ENCODE data around the gene OR2T34. TPM values are rescaled to one million over a fixed set of nuclear protein-coding genes. Genes with fewer than 3 reads are reported as not detected.
"Not testable (repeated sequence)": the region's sequence is repeated elsewhere in the genome, so short reads cannot be mapped to it uniquely, and the experiment has no call there.

The OR2T34 gene
- total RNA-seq, 3 donors from 2014 or later = not detected

DNA sequence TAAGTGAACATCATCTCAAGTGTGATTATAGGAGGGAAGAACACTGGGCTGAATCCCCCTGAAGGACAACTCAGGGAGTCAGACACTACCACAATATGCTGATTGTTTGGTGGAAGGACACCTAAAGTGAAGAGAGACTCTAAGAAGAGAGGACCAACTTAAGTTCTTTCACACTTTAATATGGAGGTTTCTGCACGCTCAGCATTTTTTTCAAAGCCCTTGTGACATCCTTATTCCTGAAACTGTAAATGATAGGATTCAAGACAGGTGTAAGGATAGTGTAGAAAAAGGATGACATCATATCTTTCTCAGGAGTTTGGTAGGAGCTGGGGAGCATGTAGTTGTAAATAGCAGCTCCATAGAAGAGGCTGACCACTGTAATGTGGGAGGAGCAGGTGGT lies 18.1 kb upstream of the OR2T34 start:
- intact Hi-C loops (cut with DNase I, micrococcal nuclease) = no loop called here
- DNase-seq (no peak), ATAC-seq (no peak)
- no peaks in the 10 kb centered on the region for H3K9me3 ChIP-seq
- H3K4me1 ChIP-seq (ENCODE audit: low read depth) = no peaks in the 10 kb centered on the region
- H3K4me3 ChIP-seq = no peak overlapping the region
- TF ChIP-seq, protein P1, sequence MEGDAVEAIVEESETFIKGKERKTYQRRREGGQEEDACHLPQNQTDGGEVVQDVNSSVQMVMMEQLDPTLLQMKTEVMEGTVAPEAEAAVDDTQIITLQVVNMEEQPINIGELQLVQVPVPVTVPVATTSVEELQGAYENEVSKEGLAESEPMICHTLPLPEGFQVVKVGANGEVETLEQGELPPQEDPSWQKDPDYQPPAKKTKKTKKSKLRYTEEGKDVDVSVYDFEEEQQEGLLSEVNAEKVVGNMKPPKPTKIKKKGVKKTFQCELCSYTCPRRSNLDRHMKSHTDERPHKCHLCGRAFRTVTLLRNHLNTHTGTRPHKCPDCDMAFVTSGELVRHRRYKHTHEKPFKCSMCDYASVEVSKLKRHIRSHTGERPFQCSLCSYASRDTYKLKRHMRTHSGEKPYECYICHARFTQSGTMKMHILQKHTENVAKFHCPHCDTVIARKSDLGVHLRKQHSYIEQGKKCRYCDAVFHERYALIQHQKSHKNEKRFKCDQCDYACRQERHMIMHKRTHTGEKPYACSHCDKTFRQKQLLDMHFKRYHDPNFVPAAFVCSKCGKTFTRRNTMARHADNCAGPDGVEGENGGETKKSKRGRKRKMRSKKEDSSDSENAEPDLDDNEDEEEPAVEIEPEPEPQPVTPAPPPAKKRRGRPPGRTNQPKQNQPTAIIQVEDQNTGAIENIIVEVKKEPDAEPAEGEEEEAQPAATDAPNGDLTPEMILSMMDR (IDR thresholded peaks at IDR 0.05) = no peak
- no peaks in the 10 kb centered on the region for H3K36me3 ChIP-seq (ENCODE audit: low read depth)

DNA sequence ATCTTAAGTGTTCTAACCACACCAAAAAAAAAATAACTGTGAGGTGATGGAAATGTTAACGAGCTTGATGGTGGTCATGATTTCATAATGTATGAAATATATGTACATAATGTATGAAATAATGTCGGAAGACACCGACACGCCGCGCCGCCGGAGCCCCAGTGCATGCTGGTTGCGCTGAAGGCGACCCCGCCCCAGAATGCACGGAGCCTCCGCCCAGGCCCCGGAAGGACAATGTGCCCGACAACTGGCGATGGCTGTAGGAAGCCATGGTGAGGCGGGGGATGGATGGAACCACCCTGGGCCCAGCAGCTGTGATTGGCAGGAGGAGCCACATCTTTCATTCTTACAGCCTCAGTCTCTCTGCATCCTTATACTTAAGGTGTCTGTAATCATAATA lies 15.5 kb upstream of the OR2T34 start:
- ATAC-seq = no peak
- Histone ChIP-seq H3K4me1 (ENCODE audit: low read depth) (no peaks in the 10 kb centered on the region), H3K9me3 (no peaks in the 10 kb centered on the region), H3K36me3 (ENCODE audit: low read depth) (no peaks in the 10 kb centered on the region), H3K4me3 (no peak overlapping the region)
- intact Hi-C loops (cut with DNase I, micrococcal nuclease) = no loop called here
- peak in 1 of 3 donors; percentile 42 for DNase-seq
- TF ChIP-seq, protein P1 (IDR thresholded peaks at IDR 0.05) = no peak

DNA sequence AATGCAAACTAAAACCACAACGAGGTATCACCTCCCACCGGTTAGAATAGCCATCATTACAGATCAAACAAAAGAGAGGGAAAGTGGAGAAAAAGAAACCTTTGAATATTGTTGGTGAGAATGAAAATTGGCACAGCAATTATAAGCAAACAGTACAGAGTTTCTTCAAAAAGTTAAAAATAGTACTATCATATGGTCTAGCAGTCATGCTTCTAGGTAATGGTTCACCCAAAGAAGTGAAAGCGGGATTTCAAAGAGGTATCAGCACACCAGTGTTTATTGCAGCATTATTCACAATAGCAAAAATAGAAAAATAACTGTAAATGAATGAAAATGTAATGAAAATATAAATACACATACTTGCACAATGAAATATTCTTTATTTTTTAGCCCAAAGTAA lies 14.8 kb upstream of the OR2T34 start:
- intact Hi-C loops (cut with DNase I, micrococcal nuclease) = no loop called here
- TF ChIP-seq, protein P1 (IDR thresholded peaks at IDR 0.05) = no peak

DNA sequence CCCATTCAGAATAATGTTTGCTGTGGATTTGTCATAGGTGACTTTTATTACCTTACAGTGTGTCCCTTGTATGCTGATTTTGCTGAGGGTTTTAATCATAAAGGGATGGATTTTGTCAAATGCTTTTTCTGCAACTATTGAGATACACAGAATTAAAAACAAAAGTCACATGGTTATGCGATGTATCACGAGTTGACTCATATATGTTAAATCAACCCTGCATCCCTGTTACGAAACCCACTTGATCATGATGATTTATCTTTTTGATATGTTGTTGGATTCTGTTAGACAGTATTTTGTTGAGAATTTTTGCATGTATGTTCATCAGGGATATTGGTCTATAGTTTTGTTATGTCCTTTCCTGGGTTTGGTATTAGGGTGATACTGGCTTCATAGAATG lies 10.7 kb upstream of the OR2T34 start:
- Histone ChIP-seq H3K4me3 (no peak overlapping the region), H3K36me3 (ENCODE audit: low read depth) (no peaks in the 10 kb centered on the region), H3K9me3 (no peaks in the 10 kb centered on the region), H3K4me1 (ENCODE audit: low read depth) (no peaks in the 10 kb centered on the region)
- TF ChIP-seq, protein P1 (IDR thresholded peaks at IDR 0.05) = no peak
- DNase-seq (no peak), ATAC-seq (no peak)
- intact Hi-C loops (cut with DNase I, micrococcal nuclease) = no loop called here

More for the DNA sequence above, 14.8 kb upstream of the OR2T34 start:
- Histone ChIP-seq H3K36me3 (ENCODE audit: low read depth) (no peaks in the 10 kb centered on the region), H3K4me1 (ENCODE audit: low read depth) (no peaks in the 10 kb centered on the region), H3K9me3 (no peaks in the 10 kb centered on the region), H3K4me3 (no peak overlapping the region)
- ATAC-seq = no peak
- no peak for DNase-seq

DNA sequence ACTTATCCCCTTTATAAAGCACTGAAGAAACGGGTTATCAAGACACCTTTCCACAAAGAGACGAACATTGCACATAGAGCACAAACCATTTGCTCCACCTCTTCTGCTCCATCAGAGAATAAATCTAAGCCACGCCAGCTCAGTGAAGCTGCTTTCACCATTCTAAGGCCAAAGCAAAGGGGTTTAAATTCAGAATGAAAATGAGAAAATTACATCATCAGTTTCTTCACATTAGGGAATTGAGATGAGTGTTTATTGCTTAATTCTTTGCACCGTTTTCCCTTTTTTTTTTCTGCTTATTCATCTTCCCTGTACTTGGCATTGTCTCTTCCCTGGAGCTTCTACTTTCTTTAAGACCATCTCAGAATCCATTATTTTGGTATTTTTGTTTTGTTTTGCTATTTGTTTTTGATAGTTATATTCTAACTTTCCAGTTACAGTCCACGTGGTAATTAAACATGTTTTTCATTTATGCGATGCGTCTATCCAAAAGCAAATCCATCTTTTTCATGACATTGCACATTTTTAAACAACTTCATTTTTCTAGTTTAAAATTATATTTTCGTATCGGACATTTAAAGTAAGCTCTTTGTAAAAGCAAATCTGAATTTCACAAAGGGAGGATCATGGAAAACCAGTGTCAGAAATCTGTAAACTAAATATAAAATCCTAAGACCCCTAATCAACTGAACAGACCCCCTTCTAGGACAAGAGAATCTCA lies 1.9 kb upstream of the OR2T34 start:
- ATAC-seq (no peak), DNase-seq (no peak)
- no peaks in the 10 kb centered on the region for H3K4me1 ChIP-seq (ENCODE audit: low read depth)
- intact Hi-C loops (cut with DNase I, micrococcal nuclease) = no loop called here
- H3K9me3 ChIP-seq = no peaks in the 10 kb centered on the region
- TF ChIP-seq, protein P1 (IDR thresholded peaks at IDR 0.05) = no peak
- H3K36me3 ChIP-seq (ENCODE audit: low read depth) = no peaks in the 10 kb centered on the region
- no peak overlapping the region for H3K4me3 ChIP-seq

DNA sequence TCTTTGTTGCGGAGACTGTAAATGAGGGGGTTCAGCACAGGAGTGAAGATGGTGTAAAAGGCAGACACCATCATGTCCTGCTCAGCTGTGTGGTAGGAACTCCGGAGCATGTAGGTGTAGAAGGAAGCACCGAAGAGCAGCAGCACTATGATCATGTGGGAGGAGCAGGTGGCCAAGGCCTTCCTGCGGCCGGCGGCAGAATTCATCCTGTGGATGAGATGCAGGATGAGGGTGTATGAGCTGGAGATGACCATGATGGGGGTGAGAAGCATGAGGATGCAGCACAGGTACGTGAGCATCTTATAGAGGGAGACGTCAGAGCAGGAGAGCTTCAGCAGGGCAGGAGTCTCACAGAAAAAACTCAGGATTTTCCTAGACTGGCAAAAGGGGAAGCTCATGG lies 701 bp downstream of the OR2T34 start:
- intact Hi-C loops (cut with DNase I, micrococcal nuclease); H3K9me3 ChIP-seq; H3K36me3 ChIP-seq (ENCODE audit: low read depth); ATAC-seq; DNase-seq; H3K4me3 ChIP-seq; H3K4me1 ChIP-seq (ENCODE audit: low read depth): not testable (repeated sequence)

DNA sequence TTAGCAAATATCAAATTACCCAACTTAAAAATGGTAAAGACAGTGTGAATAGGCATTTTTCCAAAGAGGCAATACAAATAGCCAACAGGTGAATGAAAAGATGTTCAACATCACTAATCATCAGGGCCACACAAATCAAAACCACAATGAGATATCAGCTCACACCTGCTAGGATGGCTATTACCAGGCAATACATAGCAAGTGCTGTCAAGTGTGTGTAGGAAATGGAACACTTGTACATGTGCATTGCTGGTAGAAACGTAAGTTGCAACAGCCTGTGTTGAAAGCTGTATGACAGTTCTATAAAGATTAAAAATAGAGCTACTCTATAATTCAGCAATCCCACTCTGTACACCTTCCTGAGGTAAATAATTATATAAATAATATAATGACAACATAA lies 2.5 kb downstream of the OR2T34 start:
- H3K9me3 ChIP-seq; H3K4me1 ChIP-seq (ENCODE audit: low read depth); DNase-seq; ATAC-seq; H3K4me3 ChIP-seq; H3K36me3 ChIP-seq (ENCODE audit: low read depth); intact Hi-C loops (cut with DNase I, micrococcal nuclease): not testable (repeated sequence)

DNA sequence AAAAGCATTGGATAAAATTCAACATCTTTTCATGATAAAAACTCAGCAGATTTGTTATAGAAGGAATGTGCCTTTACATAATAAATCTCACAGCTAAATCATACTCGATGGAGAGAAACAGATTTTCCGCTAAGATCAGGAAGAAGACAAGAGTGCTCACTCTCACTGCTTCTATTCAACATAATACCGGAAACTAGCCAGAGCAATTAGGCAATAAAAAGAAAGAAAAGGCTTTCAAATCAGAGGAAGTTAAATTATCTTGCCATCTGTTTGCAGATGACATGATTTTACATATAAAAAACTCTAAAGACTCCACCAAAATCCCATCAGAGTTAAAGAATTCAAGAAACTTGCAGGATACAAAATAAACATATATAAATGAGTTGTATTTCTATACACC lies 3.7 kb downstream of the OR2T34 start:
- intact Hi-C loops (cut with DNase I, micrococcal nuclease); H3K4me3 ChIP-seq: not testable (repeated sequence)

DNA sequence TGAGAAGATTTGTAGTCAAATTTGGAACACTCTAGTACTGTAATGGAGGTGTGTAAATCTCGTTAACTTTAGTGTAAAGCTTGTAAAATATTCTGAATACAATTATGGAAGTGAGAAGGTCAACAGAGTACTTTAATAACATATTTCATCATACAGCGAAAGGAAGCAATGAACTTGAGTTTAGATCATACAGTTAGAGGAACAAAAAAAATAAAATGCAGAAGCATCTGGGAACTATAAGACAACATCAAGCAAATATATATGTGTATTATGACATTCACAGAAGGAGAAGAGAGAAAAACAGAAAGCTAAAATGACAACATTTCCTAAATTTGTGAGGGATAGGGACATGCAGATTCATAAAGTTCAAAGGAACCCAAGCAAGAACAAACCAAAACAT lies 5.5 kb downstream of the OR2T34 start:
- DNase-seq; H3K9me3 ChIP-seq; ATAC-seq; H3K4me3 ChIP-seq; intact Hi-C loops (cut with DNase I, micrococcal nuclease); H3K36me3 ChIP-seq (ENCODE audit: low read depth); H3K4me1 ChIP-seq (ENCODE audit: low read depth): not testable (repeated sequence)

More for the DNA sequence above, 3.7 kb downstream of the OR2T34 start:
- H3K4me1 ChIP-seq (ENCODE audit: low read depth); H3K9me3 ChIP-seq; H3K36me3 ChIP-seq (ENCODE audit: low read depth); DNase-seq; ATAC-seq: not testable (repeated sequence)
